Measurements from ENCODE around the gene RNU1-3.
"Not testable (repeated sequence)": the region's sequence is repeated elsewhere in the genome, so short reads cannot be mapped to it uniquely, and the experiment has no call there.

- TF ChIP-seq CTCF (IDR thresholded peaks at IDR 0.05; ENCODE audit: low read depth, low read length, missing input control); RAD21 (IDR thresholded peaks at IDR 0.05); ZBTB33 (IDR thresholded peaks at IDR 0.05); SP1 (IDR thresholded peaks at IDR 0.05); REST (IDR thresholded peaks at IDR 0.05); FOXA1 (IDR thresholded peaks at IDR 0.05); JUND (IDR thresholded peaks at IDR 0.05); EGR1 (IDR thresholded peaks at IDR 0.05; ENCODE audit: low read depth in 2 of 2); TAF1 (conservative IDR thresholded peaks at IDR 0.05); YY1 (IDR thresholded peaks at IDR 0.05); MAX (IDR thresholded peaks at IDR 0.05): not testable (repeated sequence)
These were observed 36.4 kb upstream of the RNU1-3 start for GRCh38 chr1:16703141-16703540.

Data from liver (tissue), 3 donors.